Osteoblast (primary cell): Measurements from ENCODE around the gene GUF1. TPM values are rescaled to one million over a fixed set of nuclear protein-coding genes. Genes with fewer than 3 reads are reported as not detected.
"Not testable (repeated sequence)": the region's sequence is repeated elsewhere in the genome, so short reads cannot be mapped to it uniquely, and the experiment has no call there.

Experiments
- DNase-seq: peaks from one replicate; pipeline ENCODE4 v3.0.0; 2011; ENCODE audit warnings: low spot score, mixed read lengths; ENCODE audit not compliant: insufficient read length; ENCODE audit errors: missing footprints
- H2AFZ ChIP-seq: 2 replicates; pipeline ENCODE4 v1.6.0; 2011; ENCODE audit warnings: mild to moderate bottlenecking, low read length
- H3K27ac ChIP-seq: 2 replicates; pipeline ENCODE4 v1.5.1; 2011; ENCODE audit warnings: mild to moderate bottlenecking, low read depth, low read length, moderate library complexity
- H3K27me3 ChIP-seq: 2 replicates; pipeline ENCODE4 v1.6.0; 2012; ENCODE audit warnings: mild to moderate bottlenecking, control low read depth, inconsistent platforms, low read length, moderate library complexity; ENCODE audit not compliant: insufficient read depth
- H3K36me3 ChIP-seq: 2 replicates; pipeline ENCODE4 v1.5.1; 2011; ENCODE audit warnings: mild to moderate bottlenecking, low read length, control low read depth, moderate library complexity; ENCODE audit not compliant: insufficient read depth
- H3K4me1 ChIP-seq: 2 replicates; pipeline ENCODE4 v1.5.1; 2011; ENCODE audit warnings: mild to moderate bottlenecking, low read length, control low read depth, moderate library complexity; ENCODE audit not compliant: insufficient read depth
- H3K4me2 ChIP-seq: 2 replicates; pipeline ENCODE4 v1.6.0; 2011; ENCODE audit warnings: mild to moderate bottlenecking, low read length; ENCODE audit not compliant: insufficient read depth
- H3K4me3 ChIP-seq: fragments of 200-600 bp; sonication (generic); 3 replicates; pipeline ENCODE4 v1.5.1; 2012; ENCODE audit warnings: mild to moderate bottlenecking, low read length, inconsistent platforms; ENCODE audit not compliant: insufficient read depth
- H3K79me2 ChIP-seq: 2 replicates; pipeline ENCODE4 v1.6.0; 2012; ENCODE audit warnings: mild to moderate bottlenecking, low read length, control low read depth, inconsistent platforms; ENCODE audit not compliant: insufficient read depth
- H3K9me3 ChIP-seq: 2 replicates; pipeline ENCODE4 v1.5.1; 2011; ENCODE audit warnings: low read depth, low read length, control low read depth
- H4K20me1 ChIP-seq: 2 replicates; pipeline ENCODE4 v1.6.0; 2012; ENCODE audit warnings: mild to moderate bottlenecking, low read length, control low read depth; ENCODE audit not compliant: insufficient read depth
- total RNA-seq: library from RNA; depleted of rRNA; stranded (reverse); fragments of >200 nt; gene quantifications from 2 replicates; pipeline ENCODE4 v1.2.3, GENCODE V29; 2012
- TF ChIP-seq, protein P1 (sequence below): IDR thresholded peaks from 2 replicates; pipeline ENCODE4 v1.5.1; 2011; ENCODE audit warnings: mild to moderate bottlenecking, low read depth, low read length, moderate library complexity; ENCODE audit errors: extremely low read depth

Gene GUF1
- total RNA-seq, 1 donor: 18.5 TPM

DNA sequence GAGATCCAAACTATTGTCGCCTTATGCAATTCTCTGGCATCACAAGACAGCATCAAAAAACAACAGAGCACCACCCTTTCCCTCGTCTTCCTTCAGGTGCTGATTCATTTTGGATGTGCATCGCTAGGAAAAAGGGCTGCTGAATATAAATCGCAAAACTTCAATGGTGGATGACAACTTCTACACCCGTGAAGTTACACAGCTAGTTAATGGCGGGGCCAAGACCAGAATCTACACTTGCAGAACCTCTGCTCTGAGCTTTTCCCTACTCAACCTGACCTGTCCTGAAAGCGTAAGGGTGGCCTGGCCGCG, 47.5 kb downstream of the GUF1 start:
- Histone ChIP-seq H4K20me1 (peaks cover 8% of the 10 kb centered on the region), H3K4me3 (peak overlapping the region; percentile 94), H3K4me2 (peak overlapping the region; percentile 96), H3K27ac (peak overlapping the region; percentile 70), H3K9me3 (no peaks in the 10 kb centered on the region), H3K4me1 (peaks cover 14% of the 10 kb centered on the region), H3K27me3 (no peaks in the 10 kb centered on the region), H2AFZ (peak overlapping the region; percentile 99), H3K79me2 (peaks cover 50% of the 10 kb centered on the region), H3K36me3 (no peaks in the 10 kb centered on the region)
- peak; percentile 57 for DNase-seq
- TF ChIP-seq, protein P1, sequence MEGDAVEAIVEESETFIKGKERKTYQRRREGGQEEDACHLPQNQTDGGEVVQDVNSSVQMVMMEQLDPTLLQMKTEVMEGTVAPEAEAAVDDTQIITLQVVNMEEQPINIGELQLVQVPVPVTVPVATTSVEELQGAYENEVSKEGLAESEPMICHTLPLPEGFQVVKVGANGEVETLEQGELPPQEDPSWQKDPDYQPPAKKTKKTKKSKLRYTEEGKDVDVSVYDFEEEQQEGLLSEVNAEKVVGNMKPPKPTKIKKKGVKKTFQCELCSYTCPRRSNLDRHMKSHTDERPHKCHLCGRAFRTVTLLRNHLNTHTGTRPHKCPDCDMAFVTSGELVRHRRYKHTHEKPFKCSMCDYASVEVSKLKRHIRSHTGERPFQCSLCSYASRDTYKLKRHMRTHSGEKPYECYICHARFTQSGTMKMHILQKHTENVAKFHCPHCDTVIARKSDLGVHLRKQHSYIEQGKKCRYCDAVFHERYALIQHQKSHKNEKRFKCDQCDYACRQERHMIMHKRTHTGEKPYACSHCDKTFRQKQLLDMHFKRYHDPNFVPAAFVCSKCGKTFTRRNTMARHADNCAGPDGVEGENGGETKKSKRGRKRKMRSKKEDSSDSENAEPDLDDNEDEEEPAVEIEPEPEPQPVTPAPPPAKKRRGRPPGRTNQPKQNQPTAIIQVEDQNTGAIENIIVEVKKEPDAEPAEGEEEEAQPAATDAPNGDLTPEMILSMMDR: no peak

GRCh38 chr4:44726038-44726871, 48.0 kb downstream of the GUF1 start, which contains the start of gene GNPDA2:
Gene GNPDA2, minus strand, starts transcription at chr4:44726556. Its CDS starts 4,349 bp downstream, at chr4:44722207.
- no peaks in the 10 kb centered on the region for H3K9me3 ChIP-seq
- H2AFZ ChIP-seq: peak within 1 kb of the TSS; percentile 99
- TF ChIP-seq, protein P1: peak; percentile 10
- peaks cover 8% of the 10 kb centered on the region for H4K20me1 ChIP-seq
- H3K27ac ChIP-seq: peak within 1 kb of the TSS; percentile 70
- H3K4me1 ChIP-seq: peaks cover 14% of the 10 kb centered on the region
- H3K27me3 ChIP-seq: no peaks in the 10 kb centered on the region
- DNase-seq: peak; percentile 95
- peak within 1 kb of the TSS; percentile 94 for H3K4me3 ChIP-seq
- peak within 1 kb of the TSS; percentile 96 for H3K4me2 ChIP-seq
- no peaks in the 10 kb centered on the region for H3K36me3 ChIP-seq
- H3K79me2 ChIP-seq: peaks cover 45% of the 10 kb centered on the region

DNA sequence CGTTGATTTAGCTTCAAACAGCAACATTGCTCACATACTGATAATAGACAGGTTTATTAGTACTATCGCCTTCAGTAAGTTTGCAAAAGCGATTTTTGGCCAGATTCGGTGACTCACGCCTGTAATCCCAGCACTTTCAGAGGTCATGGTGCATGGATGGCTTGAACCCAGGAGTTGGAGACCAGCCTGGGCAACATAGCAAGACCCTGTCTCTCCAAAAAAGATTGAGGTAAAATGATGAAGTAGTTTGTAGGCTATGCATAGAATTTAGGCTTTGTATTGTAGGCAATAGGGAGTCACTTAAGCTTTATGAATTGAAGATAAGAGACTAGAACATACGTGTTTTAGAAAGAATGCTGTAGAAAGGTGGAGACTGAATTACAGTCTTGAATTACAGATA, 49.3 kb downstream of the GUF1 start:
- Histone ChIP-seq H3K27me3 (no peaks in the 10 kb centered on the region), H3K4me1 (peaks cover 14% of the 10 kb centered on the region), H3K4me3 (no peak overlapping the region), H4K20me1 (peaks cover 8% of the 10 kb centered on the region), H3K4me2 (peak overlapping the region; percentile 96), H3K79me2 (peaks cover 36% of the 10 kb centered on the region), H2AFZ (no peak overlapping the region), H3K9me3 (no peaks in the 10 kb centered on the region), H3K27ac (no peak overlapping the region), H3K36me3 (no peaks in the 10 kb centered on the region)
- DNase-seq: no peak
- TF ChIP-seq, protein P1: no peak

DNA sequence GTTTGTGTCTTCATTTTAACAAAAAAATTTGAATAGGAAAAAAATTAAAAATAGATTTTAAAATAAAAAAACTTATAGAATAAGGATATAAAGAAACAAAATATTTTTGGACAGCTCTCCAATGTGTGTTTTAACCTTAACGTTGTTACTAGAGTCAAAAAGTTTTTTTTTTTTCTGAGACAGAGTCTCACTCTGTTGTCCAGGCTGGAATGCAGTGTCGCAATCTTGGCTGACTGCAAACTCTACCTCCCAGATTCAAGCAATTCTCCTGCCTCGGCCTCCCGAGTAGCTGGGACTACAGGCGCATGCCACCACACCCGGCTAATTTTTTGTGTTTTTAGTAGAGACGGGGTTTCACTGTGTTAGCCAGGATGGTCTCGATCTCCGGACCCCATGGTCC, 50.5 kb downstream of the GUF1 start:
- DNase-seq, H4K20me1 ChIP-seq, H3K27me3 ChIP-seq, H3K9me3 ChIP-seq, H3K4me2 ChIP-seq, H2AFZ ChIP-seq, H3K36me3 ChIP-seq, H3K4me3 ChIP-seq, H3K27ac ChIP-seq: not testable (repeated sequence)
- H3K79me2 ChIP-seq: peaks cover 24% of the 10 kb centered on the region
- H3K4me1 ChIP-seq: peaks cover 14% of the 10 kb centered on the region
